Heart left ventricle (tissue), 16 donors: Measurements from ENCODE around the gene LRP1B. TPM values are rescaled to one million over a fixed set of nuclear protein-coding genes. Genes with fewer than 3 reads are reported as not detected.

Experiments used
- ATAC-seq, 4 donors: fragments of 200-7000 bp; cut with Tn5 transposase; one replicate each; pipeline ENCODE4 v1.9.1; 2020 to 2022; ENCODE audit warnings: moderate library complexity in 4 of 4, mild to moderate bottlenecking in 3 of 4, moderate number of reproducible peaks in 1 of 4
- DNase-seq, 5 donors: peaks; one replicate each; pipeline ENCODE4 v3.0.0-alpha.2; 2020
- H3K27ac ChIP-seq, 12 donors: fragments of 200-600 bp; sonication (generic) in 4 of 12; one replicate each; pipeline versions ENCODE4 v1.5.0 to v1.8.0; 2016 to 2022; ENCODE audit warnings: mild to moderate bottlenecking in 2 of 12
- H3K27me3 ChIP-seq, 9 donors: fragments of 200-600 bp; sonication (generic) in 2 of 9; one replicate each; pipeline versions ENCODE4 v1.5.1 to v1.8.0; 2016 to 2022; ENCODE audit warnings: mild to moderate bottlenecking in 3 of 9
- H3K36me3 ChIP-seq, 9 donors: fragments of 200-600 bp; sonication (generic) in 2 of 9; one replicate each; pipeline versions ENCODE4 v1.5.0 to v1.8.0; 2018 to 2022; ENCODE audit warnings: mild to moderate bottlenecking in 2 of 9
- H3K4me1 ChIP-seq, 12 donors: fragments of 200-600 bp; sonication (generic) in 4 of 12; one replicate each; pipeline versions ENCODE4 v1.5.0 to v1.8.0; 2016 to 2022; ENCODE audit warnings: mild to moderate bottlenecking in 3 of 12
- H3K4me3 ChIP-seq, 12 donors: fragments of 200-600 bp; sonication (generic) in 4 of 12; one replicate each; pipeline versions ENCODE4 v1.5.0 to v1.8.0; 2017 to 2022; ENCODE audit warnings: mild to moderate bottlenecking in 9 of 12, moderate library complexity in 4 of 12
- H3K9me3 ChIP-seq, 12 donors: fragments of 200-600 bp; sonication (generic) in 4 of 12; one replicate each; pipeline versions ENCODE4 v1.5.0 to v1.8.0; 2016 to 2022; ENCODE audit warnings: mild to moderate bottlenecking in 1 of 12
- CTCF ChIP-seq, 12 donors: fragments of 200-600 bp; sonication (generic) in 4 of 12; IDR thresholded peaks; one replicate each; pipeline versions ENCODE4 v1.5.0 to v1.8.0; 2018 to 2022; ENCODE audit warnings: antibody characterized with exemption in 12 of 12, mild to moderate bottlenecking in 5 of 12
- POLR2A ChIP-seq, 2 donors: fragments of 450-650 bp; IDR thresholded peaks; one replicate each; pipeline ENCODE4 v1.6.1; 2017; ENCODE audit warnings: antibody characterized with exemption in 2 of 2, mild to moderate bottlenecking in 2 of 2, moderate library complexity in 2 of 2
- WGBS, 4 donors: extraction: QIAGEN DNeasy Blood & Tissue Kit in 2 of 4; methylation state at CpG; one replicate each; pipeline versions ENCODE4 v1.1.5 to v1.1.7; 2013 to 2018; 5-methylcytosine and 5-hydroxymethylcytosine counted together
- intact Hi-C, 10 donors: fragments of 100-400 bp; cut with DNase I; formaldehyde crosslinking; loops; one replicate each; pipeline versions ENCODE4 v1.11.1 to v1.14.2; 2022
- polyA plus RNA-seq, 2 donors: library from polyadenylated mRNA; stranded (reverse); fragments of 200-250 nt; gene quantifications; one replicate each; pipeline ENCODE4 v1.2.3, GENCODE V29; 2013
- total RNA-seq, 9 donors: library from RNA; depleted of rRNA in 2 of 9; stranded (reverse); fragments of >200 nt in 2 of 9; fragmentation: NEBNext Ultra II Directional in 3 of 9; extraction: Animal tissue kit (Norgen Biotek cat#: 25700) in 3 of 9; gene quantifications; one replicate each; pipeline versions ENCODE4 v1.1.0 to v1.2.4, GENCODE V29; 2016 to 2023
- donor health status: ischemic (EF 13 %, LVEDD 7.1; RV severe dilation, severe dysfunction).
- donor health status: healthy with polysubstance abuse.
- donor health status: DM: no; HTN: yes; CAD: no.
- donor health status: DM: no; HTN: no; CAD: no.
- donor health status: ischemic (EF 25% LVEDD 6.9; RV normal size, moderate dysfunction).
- donor health status: ischemic (EF 25% LVEDD 5.7; RV mildly dilated, moderate dysfunction).
- donor health status: healthy.
- donor health status: DM: yes; HTN: yes; CAD: no.
- donor health status: ischemic (EF 35%, LVEDD 5.7; RV mildly dilated, moderate dysfunction).
- donor health status: nonischemic (EF 11% LVEDD 7.7; RV severe dilation, severe dysfunction).
- donor health status: DM: yes; HTN: yes; CAD: no.
- donor health status: PGD.
- donor health status: ischemic (EF 29% LVEDD 5.4; RV normal size, mild dysfunction).
- donor health status: nonischemic (EF 23%, LVEDD 6.1; RV moderate dilation, normal function).

The LRP1B gene
- total and polyA plus RNA-seq, 11 donors = 0.01 to 0.19 (median 0.11) TPM; not detected in 2

DNA sequence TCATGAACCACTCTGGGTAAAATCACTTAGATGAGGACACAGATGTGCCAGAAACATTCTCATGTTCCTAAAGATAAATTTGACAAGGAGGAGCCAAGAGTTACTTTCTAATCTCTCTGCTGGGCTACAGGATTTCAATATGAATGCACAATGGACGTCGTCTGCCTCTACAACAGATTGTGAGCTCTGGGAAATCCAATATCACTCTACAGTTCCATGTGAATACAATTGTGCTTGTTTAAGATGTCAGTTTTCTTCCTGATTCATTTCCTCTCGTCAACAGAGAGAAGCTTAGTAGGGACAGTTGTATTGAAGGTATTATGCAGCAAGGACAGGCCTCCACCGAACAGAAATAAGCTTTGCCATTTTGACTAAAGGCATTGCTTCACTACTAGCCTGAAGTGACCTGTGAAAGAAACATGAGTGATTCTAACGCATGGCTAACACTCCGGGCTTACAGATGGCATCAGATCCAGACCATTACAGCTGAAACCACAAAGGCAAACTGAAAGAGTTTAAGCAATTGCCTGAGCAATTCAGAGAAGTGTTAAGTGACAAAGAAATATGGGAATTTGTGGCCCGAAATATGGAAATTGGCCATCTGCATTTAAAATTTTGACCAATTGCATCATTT is 1591.5 kb downstream of the LRP1B start:
- no peaks in the 10 kb centered on the region for H3K9me3 ChIP-seq
- no peak for ATAC-seq
- WGBS, 4 donors = 63 to 66% (median 64%) methylated on average over 7 of the region's 7 CpGs

GRCh38 chr2:140529706-140530105 is 1601.1 kb downstream of the LRP1B start:
- Histone ChIP-seq H3K4me1 (no peaks in the 10 kb centered on the region), H3K27ac (no peak overlapping the region), H3K9me3 (no peaks in the 10 kb centered on the region), H3K27me3 (no peaks in the 10 kb centered on the region), H3K4me3 (no peak overlapping the region), H3K36me3 (no peaks in the 10 kb centered on the region)
- TF ChIP-seq POLR2A (IDR thresholded peaks at IDR 0.05) (no peak), CTCF (IDR thresholded peaks at IDR 0.05) (no peak)
- no peak for DNase-seq
- intact Hi-C loops = no loop called here
- WGBS, 4 donors = 56 to 63% (median 59%) methylated on average over 2 of the region's 2 CpGs
- ATAC-seq = no peak

More for the DNA sequence above, 1591.5 kb downstream of the LRP1B start:
- no peak overlapping the region for H3K27ac ChIP-seq
- no peak for DNase-seq
- no peaks in the 10 kb centered on the region for H3K4me1 ChIP-seq
- H3K27me3 ChIP-seq = no peaks in the 10 kb centered on the region
- no peak overlapping the region for H3K4me3 ChIP-seq
- no peaks in the 10 kb centered on the region for H3K36me3 ChIP-seq
- TF ChIP-seq POLR2A (IDR thresholded peaks at IDR 0.05) = no peak
- no peak for TF ChIP-seq CTCF (IDR thresholded peaks at IDR 0.05)
- intact Hi-C loops = no loop called here

DNA sequence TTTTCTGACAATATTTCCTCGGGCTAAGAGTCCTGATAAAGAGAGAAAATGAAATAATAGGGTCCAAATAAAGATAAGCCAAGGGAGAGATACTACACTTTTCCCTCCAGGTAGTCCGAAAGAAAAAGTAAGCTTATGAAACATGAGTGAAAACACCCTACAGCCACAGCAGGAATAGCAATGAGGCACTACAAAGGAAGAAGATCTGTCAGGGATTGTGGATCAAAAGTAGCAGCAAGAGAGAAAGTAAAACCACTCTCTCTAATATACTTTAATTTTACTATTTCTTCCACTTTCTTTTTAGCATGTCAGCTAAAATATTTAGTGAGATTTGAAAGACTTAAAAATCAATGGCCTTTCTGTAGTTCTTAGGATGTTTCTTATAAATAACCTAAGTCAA is 1601.8 kb downstream of the LRP1B start:
- no peaks in the 10 kb centered on the region for H3K36me3 ChIP-seq
- ATAC-seq (no peak), DNase-seq (no peak)
- intact Hi-C loops = no loop called here
- no peak overlapping the region for H3K27ac ChIP-seq
- no peak for TF ChIP-seq POLR2A (IDR thresholded peaks at IDR 0.05)
- no peak for TF ChIP-seq CTCF (IDR thresholded peaks at IDR 0.05)
- no peaks in the 10 kb centered on the region for H3K4me1 ChIP-seq
- 64 to 74% (median 70%) methylated on average over 2 of the region's 2 CpGs for WGBS, 4 donors
- H3K27me3 ChIP-seq = no peaks in the 10 kb centered on the region
- no peaks in the 10 kb centered on the region for H3K9me3 ChIP-seq
- no peak overlapping the region for H3K4me3 ChIP-seq

DNA sequence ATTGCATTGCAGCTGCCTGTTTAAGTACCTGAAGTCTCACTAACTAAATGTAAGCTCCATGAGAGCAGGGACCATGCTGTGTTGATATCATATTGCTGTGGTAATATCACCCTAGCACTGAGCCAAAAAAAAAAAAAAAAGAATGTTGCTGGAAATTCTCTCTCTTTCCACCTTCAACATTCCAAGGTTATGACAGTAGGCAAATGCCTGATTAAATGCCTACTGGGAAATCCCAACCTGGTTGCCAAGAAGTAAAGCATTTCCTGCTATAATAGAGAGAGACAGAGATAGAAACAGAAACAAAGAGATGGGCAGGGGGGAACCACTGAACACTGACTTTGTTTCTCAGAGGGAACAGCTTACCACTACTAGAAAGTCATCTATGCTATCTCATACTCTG is 1604.2 kb downstream of the LRP1B start:
- ATAC-seq (no peak), DNase-seq (no peak)
- no peaks in the 10 kb centered on the region for H3K27me3 ChIP-seq
- intact Hi-C loops = no loop called here
- H3K4me1 ChIP-seq = no peaks in the 10 kb centered on the region
- no peaks in the 10 kb centered on the region for H3K36me3 ChIP-seq
- no peak overlapping the region for H3K4me3 ChIP-seq
- H3K27ac ChIP-seq = no peak overlapping the region
- TF ChIP-seq POLR2A (IDR thresholded peaks at IDR 0.05) = no peak
- TF ChIP-seq CTCF (IDR thresholded peaks at IDR 0.05) = no peak
- no peaks in the 10 kb centered on the region for H3K9me3 ChIP-seq
